Measurements from ENCODE around the gene ARHGEF37. TPM values are rescaled to one million over a fixed set of nuclear protein-coding genes. Genes with fewer than 3 reads are reported as not detected.

ARHGEF37 gene
- total and polyA plus RNA-seq, 9 of the 15 experiments (the other 6 are each of a cell fraction or from before 2014, with no cell fraction given), result 0.01 to 0.27 (median 0.05) TPM

GRCh38 chr5:149636191-149636860 is 55.0 kb downstream of the ARHGEF37 start:
- TF ChIP-seq SMC3 (conservative IDR thresholded peaks at IDR 0.05; ENCODE audit: insufficient read depth, low read depth, low read length) (no peak), SLC30A9 (CRISPR knock-in tag; IDR thresholded peaks at IDR 0.05) (no peak), HNRNPK (IDR thresholded peaks at IDR 0.05; ENCODE audit: low read depth, low read length, poor library complexity, severe bottlenecking) (no peak), RBM17 (IDR thresholded peaks at IDR 0.05; ENCODE audit: borderline replicate concordance, low read depth, low read length) (no peak), ETV5 (CRISPR knock-in tag; IDR thresholded peaks at IDR 0.05; ENCODE audit: low read depth) (no peak), MAFF (IDR thresholded peaks at IDR 0.05; ENCODE audit: low read length) (no peak), CHAMP1 (IDR thresholded peaks at IDR 0.05) (no peak), EWSR1 (IDR thresholded peaks at IDR 0.05; ENCODE audit: borderline replicate concordance, low read depth, partially characterized antibody) (no peak), ZNF551 (CRISPR knock-in tag; IDR thresholded peaks at IDR 0.05) (no peak), CCNT2 (IDR thresholded peaks at IDR 0.05; ENCODE audit: borderline replicate concordance, extremely low read depth, insufficient read length, low read depth, low read length) (no peak), SAP30 (IDR thresholded peaks at IDR 0.05; ENCODE audit: borderline replicate concordance, insufficient read depth, low read depth, low read length, poor library complexity, severe bottlenecking) (no peak), ZNF324 (CRISPR knock-in tag; IDR thresholded peaks at IDR 0.05) (no peak), ZBED1 (IDR thresholded peaks at IDR 0.05) (no peak), RNF2 (IDR thresholded peaks at IDR 0.05) (no peak), ZNF134 (CRISPR knock-in tag; conservative IDR thresholded peaks at IDR 0.05) (no peak), ATF3 (IDR thresholded peaks at IDR 0.05) (no peak), ATF3 (CRISPR knock-in tag; conservative IDR thresholded peaks at IDR 0.05) (no peak)
- Histone ChIP-seq H3K36me3 (ENCODE audit: control insufficient read depth, insufficient read depth, low read length) (no peaks in the 10 kb centered on the region), H3K79me2 (ENCODE audit: control insufficient read depth, insufficient read depth, low read length) (no peaks in the 10 kb centered on the region), H3K9me1 (ENCODE audit: control insufficient read depth, insufficient read depth, low read length) (no peaks in the 10 kb centered on the region), H3K9me3 (replicated peaks; ENCODE audit: control insufficient read depth, insufficient read depth, low read depth, low read length) (no peaks in the 10 kb centered on the region), H3K4me1 (replicated peaks in 1 of 2; ENCODE audit: control insufficient read depth in 2 of 2, insufficient read depth in 2 of 2, low read length in 2 of 2) (peaks cover 29 to 33% of the 10 kb centered on the region in 2 experiments), H3K4me2 (ENCODE audit: insufficient read depth, low read length) (no peak overlapping the region), H3K27ac (ENCODE audit: extremely low read depth, low read depth, low read length) (no peak overlapping the region), H3K4me3 (no peak overlapping the region), H3K9ac (ENCODE audit: insufficient read depth in 1 of 2, low read depth in 2 of 2, low read length in 2 of 2) (no peak overlapping the region), H4K20me1 (replicated peaks; ENCODE audit: control insufficient read depth, insufficient read depth, low read length) (no peaks in the 10 kb centered on the region), H3K27me3 (ENCODE audit: control insufficient read depth in 2 of 2, insufficient read depth in 2 of 2, low read length in 2 of 2) (no peaks in the 10 kb centered on the region), H2AFZ (ENCODE audit: low read depth, low read length) (no peak overlapping the region)
- ATAC-seq (no peak), FAIRE-seq (no peak), DNase-seq (ENCODE audit: extremely low read depth in 1 of 4, low spot score in 3 of 4) (no peak)
- ChIA-PET CTCF (ENCODE audit: low intra/inter-chr PET ratio) (interaction anchor here (0.6 to 5.7 kb wide), 8 partner anchors 94 to 582 kb away, joined by 3 to 108 read pairs (median 4); partner anchors contain the start of gene PPARGC1B), POLR2A (interaction anchor here (0.6 to 1.3 kb wide), 4 partner anchors 12 to 192 kb away, joined by 3 to 9 read pairs (median 4); no protein-coding TSS in a partner anchor)
- WGBS (ENCODE audit: insufficient coverage, low coverage, missing lambda C conversion rate), result 78% methylated on average over 5 of the region's 5 CpGs
- intact Hi-C loops (cut with micrococcal nuclease) (loop anchor here (1.0 to 5.0 kb wide), 3 partner anchors 141 to 322 kb away; no protein-coding TSS in a partner anchor), in situ Hi-C loops (cut with MboI) (loop anchor here (5.0 to 10.0 kb wide), 3 partner anchors 191 to 578 kb away; no protein-coding TSS in a partner anchor)
- BruUV-seq (replicated peaks), result no TSS peak

Measured in K562 (cell line).